ENCODE measurements around the gene COMMD1.
"Not testable (repeated sequence)": the region's sequence is repeated elsewhere in the genome, so short reads cannot be mapped to it uniquely, and the experiment has no call there.

Gene COMMD1

DNA sequence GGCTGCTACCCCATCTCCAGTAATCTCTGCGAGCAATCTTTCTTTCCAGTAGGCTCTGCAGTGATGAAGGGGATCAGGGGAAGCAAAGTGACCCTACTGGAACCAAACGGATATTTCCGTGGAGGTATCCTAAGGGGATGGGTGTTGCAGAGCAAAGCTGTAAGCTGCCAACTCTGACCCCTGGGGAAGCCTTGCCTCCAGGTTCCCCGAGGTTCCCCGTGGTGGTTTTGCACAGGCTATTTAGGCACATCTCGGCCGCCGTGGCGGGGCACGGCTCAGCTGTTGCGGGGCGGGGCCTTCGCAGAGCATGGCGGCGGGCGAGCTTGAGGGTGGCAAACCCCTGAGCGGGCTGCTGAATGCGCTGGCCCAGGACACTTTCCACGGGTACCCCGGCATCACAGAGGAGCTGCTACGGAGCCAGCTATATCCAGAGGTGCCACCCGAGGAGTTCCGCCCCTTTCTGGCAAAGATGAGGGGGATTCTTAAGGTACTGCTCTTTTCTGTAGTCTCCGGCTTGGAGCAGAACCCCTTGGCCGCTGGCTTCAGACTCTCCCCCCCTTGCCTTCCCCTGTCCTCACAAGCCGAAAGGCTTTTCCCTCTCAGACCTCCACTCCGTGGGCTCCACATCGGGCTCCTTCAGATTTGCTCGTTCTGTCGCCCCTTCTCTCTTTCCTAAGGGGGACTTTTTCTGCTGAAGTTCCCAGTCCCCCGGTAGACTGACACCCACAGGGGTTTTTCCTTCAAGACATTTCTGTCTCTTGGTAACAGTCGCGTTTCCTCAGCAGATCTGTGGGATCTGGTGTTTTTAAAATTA is at the start of gene COMMD1:
Gene COMMD1 (plus strand): TSS at position 303 of the 814 bp plus-strand sequence. CDS start 5 bp downstream, at position 308.
- peak; percentile 59 to 62 for DNase-seq (ENCODE audit: low read depth in 2 of 2)

DNA sequence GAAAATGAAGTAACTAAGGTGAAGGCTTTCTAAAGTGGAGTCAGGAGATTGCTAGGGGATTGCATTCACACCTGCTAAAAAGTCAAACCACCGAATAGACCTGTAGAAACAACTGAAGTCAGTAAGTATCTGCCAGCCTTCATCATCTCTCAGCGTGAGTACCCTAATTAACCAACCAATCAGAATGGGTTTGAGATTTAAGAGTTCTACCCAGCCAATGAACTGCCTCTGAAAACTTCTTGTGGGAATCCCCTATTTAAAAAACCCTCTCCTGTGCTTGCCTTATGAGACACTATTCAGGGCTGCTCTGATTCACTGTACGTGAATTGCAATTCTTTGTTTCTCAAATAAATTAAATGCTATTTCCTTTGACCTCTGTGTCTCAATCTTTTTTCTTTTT is 48.2 kb upstream of the COMMD1 start:
- DNase-seq (ENCODE audit: low read depth in 2 of 2), result no peak

DNA sequence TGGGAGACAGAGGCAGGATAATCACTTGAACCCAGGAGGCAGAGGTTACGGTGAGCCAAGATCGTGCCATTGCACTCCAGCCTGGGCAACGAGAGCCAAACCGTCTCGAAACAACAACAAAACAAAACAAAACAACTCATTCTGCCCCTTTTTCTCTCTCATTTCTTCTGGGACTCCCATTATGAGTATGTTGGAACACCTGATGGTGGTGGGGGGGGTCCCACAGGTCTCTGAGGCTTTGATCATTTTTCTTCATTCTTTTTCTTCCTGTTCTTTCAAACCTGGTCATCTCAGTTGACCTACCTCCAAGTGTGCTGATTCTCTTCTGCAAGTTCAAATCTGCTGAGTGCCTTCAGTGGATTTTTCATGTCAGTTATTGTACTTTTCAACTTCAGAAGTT is 43.4 kb upstream of the COMMD1 start:
- no peak for DNase-seq (ENCODE audit: low read depth in 2 of 2)

DNA sequence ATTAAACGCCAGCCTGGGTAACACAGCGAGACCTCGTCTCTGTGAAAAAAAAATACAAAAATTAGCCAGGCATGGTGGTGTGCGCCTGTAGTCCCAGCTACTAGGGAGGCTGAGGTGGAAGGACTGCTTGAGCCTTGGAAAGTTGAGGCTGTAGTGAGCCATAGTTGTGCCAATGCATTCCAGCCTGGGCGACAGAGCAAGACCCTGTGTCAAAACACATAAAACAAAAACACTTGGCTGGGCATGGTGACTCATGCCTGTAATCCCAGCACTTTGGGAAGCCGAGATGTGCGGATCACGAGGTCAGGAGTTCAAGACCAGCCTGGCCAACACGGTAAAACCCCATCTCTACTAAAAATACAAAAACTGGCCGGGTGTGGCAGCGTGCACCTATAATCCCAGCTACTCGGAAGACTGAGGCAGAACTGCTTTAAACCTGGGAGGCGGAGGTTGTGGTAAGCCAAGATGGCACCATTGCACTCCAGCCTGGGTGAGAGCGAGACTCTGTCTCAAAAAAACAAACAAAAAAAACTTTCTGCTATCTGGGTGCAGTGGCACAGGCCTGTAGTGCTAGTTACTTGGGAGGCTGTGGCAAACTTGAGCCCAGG is 38.9 kb upstream of the COMMD1 start:
- DNase-seq (ENCODE audit: low read depth in 2 of 2), result not testable (repeated sequence)

GRCh38 chr2:61876400-61876799 is 29.1 kb upstream of the COMMD1 start:
- no peak for DNase-seq (ENCODE audit: low read depth in 2 of 2)

DNA sequence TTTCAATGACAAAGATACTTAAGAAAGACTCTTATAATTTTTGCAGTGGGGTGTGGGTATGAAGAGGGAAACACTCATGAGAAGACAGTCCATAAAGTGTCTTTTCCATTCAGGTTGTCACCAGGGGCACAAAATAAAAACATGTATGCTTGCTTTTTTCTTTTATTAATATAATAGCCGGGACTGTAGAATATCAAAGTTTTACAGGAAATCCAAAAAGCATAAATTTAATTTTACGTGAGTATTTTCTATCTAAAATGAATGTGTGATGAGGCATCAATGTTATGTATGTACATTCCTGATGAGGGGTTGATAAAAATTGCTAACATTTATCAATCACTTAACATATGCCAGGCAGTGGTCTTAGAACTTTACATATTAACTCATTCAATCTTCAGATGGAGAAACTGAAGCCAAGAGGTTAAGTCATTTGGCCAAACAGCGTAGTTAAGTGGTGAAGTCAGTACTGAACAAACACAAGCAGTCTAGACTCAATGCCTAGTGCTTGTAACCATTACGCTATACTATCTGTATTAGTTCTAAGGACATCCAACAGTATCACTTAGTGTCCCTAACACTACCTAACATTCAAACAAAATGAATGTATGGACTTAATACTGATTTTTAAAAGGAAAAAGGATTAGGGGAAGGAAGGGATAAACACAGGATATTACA is 27.8 kb upstream of the COMMD1 start:
- DNase-seq (ENCODE audit: low read depth in 2 of 2), result no peak

- DNase-seq (ENCODE audit: low read depth in 2 of 2), result no peak
Observed at GRCh38 chr2:61878761-61879160, 26.7 kb upstream of the COMMD1 start.

- not testable (repeated sequence) for DNase-seq (ENCODE audit: low read depth in 2 of 2)
Observed at GRCh38 chr2:61879351-61879750, 26.1 kb upstream of the COMMD1 start.

DNA sequence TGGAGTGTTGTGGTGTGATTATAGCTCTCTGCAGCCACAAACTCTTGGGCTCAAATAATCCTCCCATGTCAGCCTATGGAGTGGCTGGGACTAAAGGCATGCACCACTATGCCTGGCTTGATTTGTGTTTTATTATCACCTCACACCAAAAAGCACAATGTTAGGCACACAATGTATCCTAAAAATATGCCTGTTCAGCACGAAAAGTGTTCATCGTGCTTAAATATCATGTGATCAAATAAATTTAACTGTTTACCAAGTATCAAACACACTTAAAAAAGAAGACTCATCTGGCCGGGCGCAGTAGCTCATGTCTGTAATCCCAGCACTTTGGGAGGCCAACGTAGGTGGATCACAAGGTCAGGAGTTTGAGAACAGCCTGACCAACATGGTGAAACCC is 22.6 kb upstream of the COMMD1 start:
- DNase-seq (ENCODE audit: low read depth in 2 of 2), result no peak

GRCh38 chr2:61885896-61886603 is 19.4 kb upstream of the COMMD1 start:
- DNase-seq (ENCODE audit: low read depth in 2 of 2), result no peak

DNA sequence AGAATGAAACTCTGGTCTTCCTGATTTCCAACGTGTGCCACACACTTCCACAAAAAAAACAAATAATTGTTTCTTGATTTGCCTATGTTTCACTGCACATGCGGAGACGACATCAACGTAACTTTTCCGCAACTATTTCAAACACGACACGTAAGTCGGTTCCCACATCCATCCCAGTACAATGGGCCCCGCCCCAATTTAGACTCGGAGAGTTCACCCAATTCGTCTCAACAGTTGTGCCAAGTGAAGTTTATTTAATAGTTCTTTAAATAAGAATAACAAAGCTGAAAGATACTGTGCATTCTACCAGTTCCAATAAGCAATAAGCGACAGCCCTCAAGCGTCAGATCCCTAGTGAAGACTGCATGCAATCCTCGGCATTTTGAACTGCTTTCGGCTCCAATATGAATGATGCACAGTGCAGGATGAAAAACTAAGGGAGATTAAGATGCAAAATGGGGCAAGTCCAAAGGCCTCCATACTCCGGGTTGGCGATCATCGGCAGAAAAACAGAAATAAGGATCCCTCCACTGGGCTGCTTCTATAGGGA is 17.7 kb upstream of the COMMD1 start:
- no peak for DNase-seq (ENCODE audit: low read depth in 2 of 2)

GRCh38 chr2:61888267-61889055 is 17.0 kb upstream of the COMMD1 start, which contains the start of gene CCT4:
TSS of gene CCT4 (minus strand) at chr2:61888656. CDS start at chr2:61888507, 149 bp downstream.
- DNase-seq (ENCODE audit: low read depth in 2 of 2), result peak; percentile 85 to 90

- DNase-seq (ENCODE audit: low read depth in 2 of 2), result no peak
Observed at GRCh38 chr2:61898810-61899209, 6.7 kb upstream of the COMMD1 start.

GRCh38 chr2:61900281-61900680 is 5.2 kb upstream of the COMMD1 start:
- DNase-seq (ENCODE audit: low read depth in 2 of 2), result no peak

GRCh38 chr2:61906186-61906470 is 654 bp downstream of the COMMD1 start:
- DNase-seq (ENCODE audit: low read depth in 2 of 2), result no peak

- DNase-seq (ENCODE audit: low read depth in 2 of 2), result no peak
Observed at GRCh38 chr2:61909116-61909515, 3.6 kb downstream of the COMMD1 start.

DNA sequence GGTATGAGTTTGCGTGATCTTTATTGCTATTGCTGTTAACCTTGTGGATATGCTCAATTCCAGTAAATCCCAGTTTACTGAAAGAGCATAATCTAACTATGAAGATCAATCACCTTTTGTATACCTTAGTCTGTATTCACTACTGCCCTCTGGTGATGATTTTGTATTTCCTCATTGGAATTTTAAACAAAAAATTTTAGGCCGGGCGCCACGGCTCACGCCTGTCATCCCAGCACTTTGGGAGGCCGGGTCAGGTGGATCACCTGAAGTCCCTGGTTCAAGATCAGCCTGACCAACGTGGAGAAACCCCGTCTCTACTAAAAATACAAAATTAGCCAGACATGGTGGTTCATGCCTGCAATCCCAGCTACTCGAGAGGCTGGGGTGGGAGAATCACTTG is 5.1 kb downstream of the COMMD1 start:
- no peak for DNase-seq (ENCODE audit: low read depth in 2 of 2)

DNA sequence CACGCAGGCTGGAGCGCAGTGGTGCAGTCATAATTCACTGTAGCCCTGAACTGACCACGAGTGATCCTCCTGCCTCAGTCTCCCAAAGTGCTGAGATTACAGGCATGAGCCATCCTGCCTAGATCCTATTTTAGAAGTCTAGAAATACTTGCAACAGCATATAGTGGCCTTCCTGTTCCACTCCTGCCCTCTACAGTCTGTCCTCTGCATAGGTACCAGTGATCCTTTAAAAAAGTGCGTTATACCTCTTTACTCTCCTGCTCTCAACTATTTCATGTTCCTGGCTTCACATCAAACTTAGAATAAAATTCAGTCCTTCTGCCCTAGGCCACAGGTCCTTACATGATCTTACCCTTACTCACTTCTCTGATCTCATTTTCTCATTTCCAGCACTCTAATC is 6.0 kb downstream of the COMMD1 start:
- DNase-seq (ENCODE audit: low read depth in 2 of 2), result no peak

DNA sequence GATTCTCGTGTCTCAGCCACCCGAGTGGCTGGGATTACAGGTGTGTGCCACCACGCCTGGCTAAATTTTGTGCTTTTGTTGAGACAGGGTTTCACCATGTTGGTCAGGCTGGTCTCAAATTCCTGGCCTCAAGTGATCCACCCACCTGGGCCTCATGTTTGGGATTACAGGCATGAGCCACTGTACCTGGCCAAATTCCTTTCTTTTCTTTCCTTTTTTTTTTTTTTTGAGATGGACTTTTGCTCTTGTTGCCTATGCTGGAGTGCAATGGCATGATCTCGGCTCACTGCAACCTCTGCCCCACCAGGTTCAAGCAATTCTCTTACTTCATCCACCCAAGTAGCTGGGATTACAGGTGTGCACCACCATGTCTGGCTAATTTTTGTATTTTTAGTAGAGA is 9.3 kb downstream of the COMMD1 start:
- not testable (repeated sequence) for DNase-seq (ENCODE audit: low read depth in 2 of 2)

DNA sequence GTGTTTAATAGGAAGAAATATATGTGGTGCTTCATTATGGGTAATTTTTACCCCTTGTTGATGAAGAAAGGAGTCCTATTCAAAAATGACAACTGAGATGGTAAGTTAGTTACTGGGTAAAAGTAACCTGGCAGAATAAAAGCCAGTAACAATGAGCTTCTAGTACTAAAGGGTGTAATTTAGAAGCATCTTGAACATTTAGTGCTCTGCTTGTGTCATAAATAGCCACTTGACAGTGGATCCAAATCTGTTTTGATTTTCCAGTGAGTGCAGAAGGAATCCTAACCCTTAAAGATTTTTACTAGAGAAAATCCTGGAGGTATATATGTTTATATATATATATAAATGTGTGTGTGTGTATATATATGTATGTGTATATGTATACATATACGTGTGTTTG is 15.1 kb downstream of the COMMD1 start:
- no peak for DNase-seq (ENCODE audit: low read depth in 2 of 2)

DNA sequence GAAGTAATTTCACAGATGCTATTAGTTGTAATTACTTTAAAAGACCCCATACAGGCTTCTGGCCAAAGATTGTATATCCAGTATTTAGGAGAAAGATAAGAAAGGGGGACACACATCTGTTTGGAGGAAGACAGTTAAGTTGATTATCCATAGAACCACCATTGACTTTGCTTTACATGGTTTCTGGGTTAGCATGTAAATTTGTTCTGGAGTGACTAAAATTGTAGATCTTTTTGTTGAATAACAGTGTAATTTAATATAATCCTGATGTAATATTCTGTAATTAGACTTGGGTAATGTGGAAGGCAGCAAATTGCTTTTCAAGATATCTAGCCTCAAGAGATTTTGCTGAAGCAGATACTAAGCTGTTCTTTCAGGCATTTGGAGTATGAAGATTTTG is 17.2 kb downstream of the COMMD1 start:
- DNase-seq (ENCODE audit: low read depth in 2 of 2), result no peak
